Upper lobe of left lung (tissue), 6 donors: ENCODE data around the gene TUBG2. TPM values are rescaled to one million over a fixed set of nuclear protein-coding genes. Genes with fewer than 3 reads are reported as not detected.

ENCODE experiments used
- ATAC-seq, 2 donors: fragments of 200-7000 bp; cut with Tn5 transposase; one replicate each; pipeline ENCODE4 v1.9.1; 2022; ENCODE audit warnings: mild to moderate bottlenecking in 2 of 2, moderate library complexity in 2 of 2; ENCODE audit not compliant: low FRiP score in 2 of 2
- DNase-seq, 2 donors: peaks; one replicate each; pipeline ENCODE4 v3.0.0-alpha.2; 2019 to 2020
- H3K27ac ChIP-seq, 4 donors: fragments of 200-600 bp; sonication (generic); one replicate each; pipeline ENCODE4 v1.5.1; 2016 to 2019
- H3K27me3 ChIP-seq, 4 donors: fragments of 200-600 bp; sonication (generic); one replicate each; pipeline ENCODE4 v1.5.1; 2017 to 2019
- H3K36me3 ChIP-seq, 4 donors: fragments of 200-600 bp; sonication (generic); one replicate each; pipeline ENCODE4 v1.5.1; 2016 to 2019
- H3K4me1 ChIP-seq, 4 donors: fragments of 200-600 bp; sonication (generic); one replicate each; pipeline ENCODE4 v1.5.1; 2018 to 2019
- H3K4me3 ChIP-seq, 4 donors: fragments of 200-600 bp; sonication (generic); one replicate each; pipeline ENCODE4 v1.5.1; 2017 to 2019; ENCODE audit warnings: mild to moderate bottlenecking in 2 of 4, moderate library complexity in 1 of 4
- H3K9me3 ChIP-seq, 4 donors: fragments of 200-600 bp; sonication (generic); one replicate each; pipeline ENCODE4 v1.5.1; 2018 to 2019
- CTCF ChIP-seq, 6 experiments: fragments of 450-650 bp in 4 of 6; fragments of 200-600 bp in 2 of 6; sonication (generic) in 2 of 6; IDR thresholded peaks; one replicate each; pipeline ENCODE4 v1.5.1; 2016 to 2019; ENCODE audit warnings: antibody characterized with exemption in 6 of 6
- EP300 ChIP-seq, 4 donors: sonication (generic); formaldehyde crosslinking; IDR thresholded peaks; one replicate each; pipeline ENCODE4 v1.5.1; 2017; ENCODE audit warnings: antibody characterized with exemption in 4 of 4, control low read depth in 2 of 4
- POLR2A ChIP-seq, 4 donors: fragments of 450-650 bp; IDR thresholded peaks; one replicate each; pipeline ENCODE4 v1.5.1; 2016 to 2017; ENCODE audit warnings: antibody characterized with exemption in 4 of 4, mild to moderate bottlenecking in 2 of 4
- POLR2AphosphoS5 ChIP-seq, 2 donors: sonication (generic); formaldehyde crosslinking; IDR thresholded peaks; one replicate each; pipeline ENCODE4 v1.5.1; 2017; ENCODE audit warnings: antibody characterized with exemption in 2 of 2
- WGBS, 2 donors: methylation state at CpG; one replicate each; pipeline ENCODE4 v1.1.5; 2017 to 2018; 5-methylcytosine and 5-hydroxymethylcytosine counted together
- total RNA-seq, 6 donors: library from RNA; depleted of rRNA in 4 of 6; stranded (reverse); fragments of >200 nt in 4 of 6; gene quantifications; one replicate each; pipeline versions ENCODE4 v1.1.0 to v1.2.1, GENCODE V29; 2016 to 2021
- donor health status: DM: no; HTN: no; CAD: no; lungs with moderate emphysema.
- donor health status: DM: no; HTN: yes; CAD: no; lungs with severe emphysema.

TUBG2 gene
- total RNA-seq, 6 donors from 2014 or later = 12.4 to 104 (median 15.2) TPM

DNA sequence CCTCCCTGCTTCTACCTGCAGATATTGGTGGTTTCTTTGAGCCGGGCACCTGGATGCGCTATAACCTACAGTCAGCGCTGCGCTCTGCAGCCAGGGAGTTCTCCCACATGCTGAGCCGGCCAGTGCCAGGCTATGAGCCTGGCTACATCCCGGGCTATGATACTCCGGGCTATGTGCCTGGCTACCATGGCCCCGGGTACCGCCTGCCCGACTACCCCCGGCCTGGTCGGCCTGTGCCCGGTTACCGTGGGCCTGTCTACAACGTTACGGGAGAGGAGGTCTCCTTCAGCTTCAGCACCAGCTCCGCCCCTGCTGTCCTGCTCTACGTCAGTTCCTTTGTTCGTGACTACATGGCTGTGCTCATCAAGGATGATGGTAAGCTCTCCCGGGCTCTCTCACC, 36.4 kb downstream of the TUBG2 start:
- TF ChIP-seq CTCF (IDR thresholded peaks at IDR 0.05) = no peak
- no peak for TF ChIP-seq EP300 (IDR thresholded peaks at IDR 0.05)
- TF ChIP-seq POLR2A (IDR thresholded peaks at IDR 0.05) = no peak
- TF ChIP-seq POLR2AphosphoS5 (IDR thresholded peaks at IDR 0.05) = no peak
- Histone ChIP-seq H3K27me3 (no peaks in the 10 kb centered on the region), H3K4me3 (no peak overlapping the region), H3K9me3 (no peaks in the 10 kb centered on the region), H3K27ac (no peak overlapping the region), H3K4me1 (no peaks in the 10 kb centered on the region), H3K36me3 (peaks cover 8 to 72% (median 16%) of the 10 kb centered on the region in 4 donors)
- ATAC-seq (no peak), DNase-seq (peak in 1 of 2 donors; percentile 59)
- 89 to 95% methylated on average over 10 to 18 of the region's 20 CpGs for WGBS, 2 donors

DNA sequence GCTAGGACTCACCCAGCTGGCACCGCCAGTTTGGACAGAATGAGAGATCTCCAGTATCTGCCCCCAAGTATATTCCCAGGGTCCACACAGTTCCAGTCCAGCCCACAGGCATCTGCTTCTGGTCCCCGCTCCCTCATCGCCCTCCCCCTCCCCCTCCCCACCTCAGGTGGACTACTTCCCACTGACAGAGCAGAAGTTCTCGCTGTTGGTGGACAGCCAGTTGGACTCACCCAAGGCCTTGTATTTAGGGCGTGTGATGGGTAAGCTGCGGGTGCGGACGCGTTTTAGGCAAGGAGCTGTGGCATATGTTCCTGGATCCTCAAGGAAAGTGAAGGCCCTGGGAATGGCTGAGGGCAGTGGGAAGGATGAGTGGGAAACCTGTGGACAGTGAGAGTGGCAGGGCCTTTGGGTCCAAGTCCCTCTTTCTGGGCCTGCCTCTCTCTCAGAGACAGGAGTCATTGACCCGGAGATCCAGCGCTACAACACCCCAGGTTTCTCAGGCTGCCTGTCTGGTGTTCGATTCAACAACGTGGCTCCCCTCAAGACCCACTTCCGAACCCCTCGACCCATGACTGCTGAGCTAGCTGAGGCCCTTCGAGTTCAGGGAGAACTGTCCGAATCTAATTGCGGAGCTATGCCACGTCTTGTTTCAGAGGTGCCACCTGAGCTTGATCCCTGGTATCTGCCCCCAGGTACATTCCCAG, 38.2 kb downstream of the TUBG2 start:
- DNase-seq (no peak), ATAC-seq (no peak)
- Histone ChIP-seq H3K4me1 (no peaks in the 10 kb centered on the region), H3K27me3 (no peaks in the 10 kb centered on the region), H3K9me3 (no peaks in the 10 kb centered on the region), H3K27ac (no peak overlapping the region), H3K36me3 (peaks cover 13 to 77% (median 28%) of the 10 kb centered on the region in 4 donors), H3K4me3 (no peak overlapping the region)
- TF ChIP-seq CTCF (IDR thresholded peaks at IDR 0.05) (no peak), POLR2A (IDR thresholded peaks at IDR 0.05) (no peak), POLR2AphosphoS5 (IDR thresholded peaks at IDR 0.05) (no peak), EP300 (IDR thresholded peaks at IDR 0.05) (no peak)
- WGBS, 2 donors = 93% methylated on average over 14 to 19 of the region's 19 CpGs

- TF ChIP-seq EP300 (IDR thresholded peaks at IDR 0.05) = no peak
- TF ChIP-seq POLR2A (IDR thresholded peaks at IDR 0.05) = no peak
- TF ChIP-seq CTCF (IDR thresholded peaks at IDR 0.05) = no peak
- TF ChIP-seq POLR2AphosphoS5 (IDR thresholded peaks at IDR 0.05) = no peak
- Histone ChIP-seq H3K4me3 (no peak overlapping the region), H3K27ac (no peak overlapping the region), H3K27me3 (no peaks in the 10 kb centered on the region), H3K36me3 (peaks cover 25 to 88% (median 44%) of the 10 kb centered on the region in 4 donors), H3K9me3 (no peaks in the 10 kb centered on the region), H3K4me1 (no peaks in the 10 kb centered on the region)
- ATAC-seq (peak in 1 of 2 donors; percentile 69), DNase-seq (no peak)
- WGBS, 2 donors = 58% methylated on average over 2 of the region's 2 CpGs; no CpG with 5 or more reads in 1 of the 2 donors
These were observed 39.8 kb downstream of the TUBG2 start for GRCh38 chr17:42698736-42699414.

DNA sequence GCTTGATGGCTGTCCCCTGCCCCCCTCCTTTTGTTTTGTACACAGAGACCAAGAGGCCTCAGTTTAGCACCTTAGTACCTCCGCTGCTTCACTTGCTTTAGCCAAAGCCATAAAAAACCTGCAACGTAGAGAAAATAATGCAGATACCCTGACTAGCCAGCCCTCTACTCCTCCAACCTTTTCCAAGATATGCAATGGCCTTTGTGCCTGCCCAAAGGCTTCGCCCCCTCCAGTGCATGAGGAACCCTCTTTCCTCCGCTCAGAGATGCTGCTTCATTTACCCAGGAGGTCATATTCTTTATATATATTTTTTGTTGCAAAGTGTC, 40.3 kb downstream of the TUBG2 start:
- ATAC-seq = no peak
- DNase-seq = no peak
- H3K9me3 ChIP-seq = no peaks in the 10 kb centered on the region

DNA sequence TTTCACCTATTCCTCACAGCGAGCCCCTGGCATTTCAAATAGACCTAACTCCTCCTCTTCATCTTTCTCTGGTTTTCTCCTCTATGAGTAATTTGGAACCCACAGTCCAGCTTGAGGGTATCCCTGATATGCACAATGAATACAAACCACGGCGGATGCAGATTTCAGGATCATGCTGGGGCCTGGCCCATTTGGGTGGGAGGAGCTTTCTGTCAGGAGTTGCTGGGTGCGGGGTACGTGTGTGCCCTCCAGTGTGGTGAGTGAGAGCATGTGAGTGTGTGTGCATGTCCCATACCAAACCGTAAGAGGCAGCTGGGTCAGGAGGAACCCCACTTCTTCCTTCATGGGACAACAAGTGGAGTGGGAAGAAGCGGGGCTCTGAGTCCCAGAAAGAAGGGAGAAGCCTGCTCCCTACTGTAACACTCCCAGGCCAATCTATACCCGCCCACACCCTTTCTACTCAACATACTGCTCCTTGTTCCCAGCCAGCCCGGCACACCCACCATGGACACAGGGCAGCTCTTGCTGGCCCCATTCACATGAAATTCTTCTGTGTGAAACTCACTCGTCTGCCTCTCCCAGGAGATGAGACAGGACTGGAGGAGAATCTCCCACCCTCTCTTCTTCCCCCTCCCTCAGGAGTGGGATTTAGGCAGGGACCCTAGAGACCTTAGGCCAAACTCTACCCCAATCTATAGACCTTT, 41.7 kb downstream of the TUBG2 start:
- H3K36me3 ChIP-seq = peaks cover 43 to 91% (median 54%) of the 10 kb centered on the region in 4 donors
- 92 to 93% methylated on average over 10 of the region's 10 CpGs for whole genome bisulfite sequencing, 2 donors
- DNase-seq = no peak
- no peak for ATAC-seq
- no peak overlapping the region for H3K27ac ChIP-seq
- no peaks in the 10 kb centered on the region for H3K9me3 ChIP-seq
- H3K4me1 ChIP-seq = no peaks in the 10 kb centered on the region
- no peak overlapping the region for H3K4me3 ChIP-seq
- H3K27me3 ChIP-seq = no peaks in the 10 kb centered on the region
- TF ChIP-seq POLR2A (IDR thresholded peaks at IDR 0.05) (no peak), EP300 (IDR thresholded peaks at IDR 0.05) (no peak), CTCF (IDR thresholded peaks at IDR 0.05) (no peak), POLR2AphosphoS5 (IDR thresholded peaks at IDR 0.05) (no peak)

More for the DNA sequence above, 40.3 kb downstream of the TUBG2 start:
- H3K36me3 ChIP-seq = peaks cover 30 to 88% (median 48%) of the 10 kb centered on the region in 4 donors
- no peaks in the 10 kb centered on the region for H3K4me1 ChIP-seq
- H3K4me3 ChIP-seq = no peak overlapping the region
- no peak overlapping the region for H3K27ac ChIP-seq
- no peaks in the 10 kb centered on the region for H3K27me3 ChIP-seq
- WGBS, 2 donors = 91 to 98% methylated on average over 4 of the region's 4 CpGs
- no peak for TF ChIP-seq POLR2AphosphoS5 (IDR thresholded peaks at IDR 0.05)
- TF ChIP-seq EP300 (IDR thresholded peaks at IDR 0.05) = no peak
- TF ChIP-seq POLR2A (IDR thresholded peaks at IDR 0.05) = no peak
